ENCODE measurements around the gene CDK11B.
"Not testable (repeated sequence)": the region's sequence is repeated elsewhere in the genome, so short reads cannot be mapped to it uniquely, and the experiment has no call there.

CDK11B gene

DNA sequence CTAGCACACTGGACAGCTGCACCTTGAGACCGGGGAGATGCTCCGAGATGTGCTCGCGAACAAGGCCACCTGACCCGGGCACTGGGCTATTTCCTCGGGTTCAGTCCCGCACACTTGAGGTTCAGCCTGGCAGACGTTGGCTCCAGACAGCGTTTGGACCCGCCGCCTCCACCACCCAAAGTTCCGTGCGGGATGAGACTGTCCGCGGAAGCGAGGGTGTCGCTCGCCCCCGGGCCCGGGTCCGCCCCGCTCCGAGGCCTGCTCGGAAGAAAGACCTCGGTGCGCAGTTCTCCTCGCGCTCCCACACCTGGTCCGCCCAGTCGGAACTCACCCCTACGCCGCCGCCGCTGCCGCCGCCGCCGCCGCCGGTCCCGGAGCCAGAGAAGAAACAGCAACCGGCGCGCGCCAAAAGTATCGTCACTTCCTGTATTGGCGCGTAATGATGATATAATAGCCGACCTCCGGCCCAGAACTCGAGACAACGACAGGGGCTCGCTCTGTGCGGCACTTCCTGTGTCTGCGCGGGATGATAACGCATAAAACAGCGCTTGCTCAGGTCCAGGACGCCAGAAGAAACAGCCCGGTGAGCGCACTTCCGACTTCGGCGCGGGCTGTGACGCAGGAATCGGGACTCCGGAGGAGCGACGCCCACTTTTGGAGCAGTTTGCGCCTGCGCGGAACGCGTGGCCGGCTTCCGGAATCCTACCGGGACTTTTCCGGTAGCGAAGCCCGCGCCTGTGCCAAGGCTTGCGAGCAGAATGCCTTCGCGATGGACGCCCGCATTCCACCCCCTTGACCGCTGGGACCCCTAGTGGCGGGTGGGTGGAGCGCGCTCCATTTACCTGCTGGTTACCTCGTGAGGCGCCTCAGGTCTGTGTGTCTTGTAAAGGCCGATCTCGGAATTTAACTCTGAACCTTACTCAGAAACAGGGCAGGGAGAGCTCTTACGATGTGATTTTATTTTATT, at the start of gene CDK11B:
CDK11B (minus strand) TSS at position 422 of the 967 bp plus-strand sequence. CDS start 1,519 bp downstream, outside the sequence.
- FAIRE-seq, result peak; percentile 76

DNA sequence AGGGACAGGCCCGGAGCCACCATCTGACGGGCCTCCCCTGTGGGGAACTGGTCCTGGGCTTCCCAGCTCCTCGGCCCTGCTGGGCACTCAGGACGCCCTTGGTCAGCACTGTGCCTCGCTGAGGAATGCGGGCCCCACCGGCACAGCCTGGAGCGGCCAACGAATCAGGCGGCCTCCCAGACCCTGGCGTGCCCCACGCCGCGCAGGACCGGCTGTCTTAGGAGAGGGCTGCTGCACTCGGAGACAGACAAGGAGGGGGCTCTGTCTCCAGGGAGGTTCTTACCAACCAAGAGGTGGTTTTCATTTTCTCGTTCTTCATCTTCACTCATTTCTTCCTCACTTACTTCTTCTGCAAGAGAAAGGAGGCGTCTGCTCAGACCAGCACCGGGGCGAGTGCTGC, 49.1 kb upstream of the CDK11B start:
- FAIRE-seq, result not testable (repeated sequence)

DNA sequence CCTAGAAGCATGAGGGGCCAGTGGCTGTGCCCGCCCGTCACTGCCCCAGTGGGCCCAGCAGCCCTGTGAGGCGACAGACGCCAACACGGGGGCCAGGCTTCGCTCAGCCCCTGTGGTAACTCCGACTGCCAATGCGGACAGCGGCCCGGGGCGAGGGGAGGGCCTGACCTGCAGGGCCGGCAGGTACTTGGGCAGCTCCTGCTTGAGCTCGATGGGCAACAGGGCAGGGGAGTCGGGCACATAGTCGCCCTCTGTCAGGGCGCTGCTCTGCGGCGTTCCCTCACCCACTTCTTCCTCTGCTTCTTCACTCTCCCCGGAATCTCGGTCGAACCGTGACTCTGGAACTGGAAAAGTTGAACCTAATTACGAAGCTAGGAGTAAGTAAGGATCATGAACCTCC, 48.4 kb upstream of the CDK11B start:
- not testable (repeated sequence) for FAIRE-seq

DNA sequence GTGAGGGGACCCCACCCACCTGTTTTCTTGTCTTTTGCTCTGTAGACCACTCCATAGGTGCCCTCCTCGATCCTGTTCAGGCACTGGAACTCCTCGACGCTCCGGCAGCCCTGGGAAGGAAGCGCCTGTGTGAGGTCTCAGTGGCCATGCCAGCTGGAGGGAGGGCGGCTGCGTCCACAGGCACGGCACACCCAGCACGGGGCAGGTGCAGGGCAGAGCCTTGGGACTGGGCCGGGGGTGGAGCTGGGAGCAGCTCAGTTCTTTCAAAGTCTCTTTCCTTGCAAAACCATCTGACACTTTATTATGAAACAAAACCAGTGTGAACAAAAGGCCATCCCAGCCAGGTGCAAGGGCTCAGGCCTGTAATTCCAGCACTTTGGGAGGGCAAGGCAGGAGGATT, 46.8 kb upstream of the CDK11B start:
- not testable (repeated sequence) for FAIRE-seq

DNA sequence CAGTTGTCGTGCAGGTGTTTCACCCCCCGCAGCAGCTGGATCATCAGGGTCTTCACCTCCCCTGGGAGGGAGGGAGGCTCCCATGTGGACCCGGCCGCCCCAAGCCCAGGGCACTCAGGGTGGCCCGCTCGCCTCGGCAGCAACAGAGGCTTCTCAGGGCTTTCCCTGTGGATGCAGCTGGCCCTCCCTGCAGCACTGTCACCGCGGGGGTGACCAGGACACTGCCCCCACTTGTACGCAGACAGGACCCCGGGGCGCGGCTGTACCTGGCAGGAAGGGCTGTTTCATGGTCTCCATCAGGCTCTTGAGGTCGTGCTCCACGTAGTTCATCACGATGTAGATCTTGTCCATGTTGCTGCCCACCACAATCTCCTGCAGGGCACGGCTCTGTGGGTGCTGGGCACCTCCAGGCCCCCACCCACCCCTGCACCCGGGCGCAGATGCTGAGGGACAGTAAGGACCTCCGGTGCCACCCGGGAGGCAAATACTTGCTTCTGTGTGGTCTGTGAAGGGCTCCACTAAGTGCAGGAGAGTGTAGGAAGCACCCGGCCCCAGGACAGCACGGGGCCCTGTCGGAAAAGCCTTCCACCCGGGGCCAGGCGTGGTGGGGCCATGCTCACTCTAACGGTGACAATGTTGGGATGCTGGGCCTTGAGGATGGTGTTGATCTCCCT, 45.6 kb upstream of the CDK11B start:
- not testable (repeated sequence) for FAIRE-seq

DNA sequence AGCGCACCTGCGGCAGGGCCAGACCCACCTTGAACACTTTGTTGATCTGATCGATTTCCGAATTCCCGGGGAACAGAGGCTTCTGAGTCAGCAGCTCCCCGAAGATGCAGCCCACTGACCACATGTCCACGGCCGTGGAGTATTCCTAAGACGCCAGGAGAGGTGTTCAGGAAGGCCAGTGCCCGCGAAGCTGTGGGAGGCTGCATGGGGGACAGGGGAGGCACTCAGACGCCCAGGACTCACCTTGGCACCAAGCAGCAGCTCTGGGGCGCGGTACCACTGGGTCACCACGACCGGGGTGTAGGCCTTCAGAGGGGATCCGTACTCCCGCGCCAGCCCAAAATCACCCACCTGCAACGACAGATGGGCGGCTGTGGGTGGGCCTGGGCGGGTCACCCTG, 45.0 kb upstream of the CDK11B start:
- FAIRE-seq, result no peak

DNA sequence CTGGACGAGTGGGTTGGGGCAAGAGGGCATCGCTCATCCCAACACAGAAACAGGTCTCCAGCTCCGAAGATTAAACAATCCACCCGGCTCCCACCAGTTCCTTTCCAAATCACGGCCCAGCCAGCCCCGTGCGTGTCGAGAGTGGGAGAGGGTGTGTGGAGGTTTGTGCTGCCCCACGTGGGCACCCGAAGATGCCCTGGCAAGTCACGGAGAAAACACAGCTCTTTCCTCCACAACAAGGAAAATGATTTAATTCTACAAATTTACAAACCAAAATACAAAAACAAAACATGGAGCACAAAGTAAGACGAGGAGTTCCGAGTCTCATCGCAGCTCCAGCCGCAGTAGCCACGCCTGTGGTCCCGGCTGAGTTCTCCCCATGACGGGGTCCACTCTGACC, 43.7 kb upstream of the CDK11B start:
- not testable (repeated sequence) for FAIRE-seq

DNA sequence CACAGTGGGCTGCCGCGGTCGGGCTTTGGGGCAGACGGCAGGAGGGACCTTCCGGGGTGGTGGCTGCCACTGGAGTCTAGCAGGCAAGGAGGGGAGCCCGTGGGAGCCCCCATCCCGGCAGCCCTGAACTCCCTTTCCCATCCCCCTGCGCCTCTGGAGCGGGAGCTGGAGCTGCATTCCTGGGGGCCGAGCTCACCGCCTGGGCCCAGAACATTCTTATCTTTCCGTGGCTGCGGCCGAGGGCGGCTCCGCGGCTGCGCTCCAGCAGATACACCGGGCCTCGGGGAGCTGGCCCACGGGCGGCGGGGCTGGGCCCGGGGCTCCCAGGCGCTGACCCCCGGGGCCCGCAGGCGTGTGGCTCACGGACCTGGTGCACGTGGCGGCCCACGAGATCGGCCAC, 41.8 kb upstream of the CDK11B start:
- FAIRE-seq, result not testable (repeated sequence)

DNA sequence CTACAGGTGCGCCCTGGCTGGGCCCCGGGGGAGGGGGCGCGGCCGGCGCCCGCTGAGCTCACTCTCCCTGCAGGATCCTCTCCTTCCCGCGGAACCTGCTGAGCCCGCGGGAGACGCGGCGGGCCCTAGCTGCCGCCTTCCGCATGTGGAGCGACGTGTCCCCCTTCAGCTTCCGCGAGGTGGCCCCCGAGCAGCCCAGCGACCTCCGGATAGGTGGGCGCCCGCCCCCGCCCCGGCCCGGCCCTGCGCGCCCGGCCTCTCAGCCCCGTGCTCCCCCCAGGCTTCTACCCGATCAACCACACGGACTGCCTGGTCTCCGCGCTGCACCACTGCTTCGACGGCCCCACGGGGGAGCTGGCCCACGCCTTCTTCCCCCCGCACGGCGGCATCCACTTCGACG, 41.3 kb upstream of the CDK11B start:
- not testable (repeated sequence) for FAIRE-seq

DNA sequence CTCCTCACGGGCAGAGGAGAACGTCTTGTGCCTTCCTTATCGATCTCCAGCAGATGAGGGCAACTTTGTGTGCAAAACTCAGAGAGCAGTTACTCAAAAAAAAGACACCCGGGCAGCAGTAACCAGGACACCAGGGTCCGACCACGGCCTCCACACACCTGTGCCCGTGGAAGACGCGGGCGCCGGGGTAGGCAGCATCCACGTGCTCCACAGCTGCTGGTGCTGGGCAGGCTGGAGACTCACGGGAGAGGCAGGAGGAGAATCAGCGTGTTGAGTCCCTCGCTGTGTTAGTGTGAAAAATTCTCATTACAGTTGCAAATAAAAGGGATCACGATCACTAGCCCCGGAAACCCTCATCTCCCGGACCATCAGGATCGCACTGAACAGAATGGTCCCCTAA, 40.3 kb upstream of the CDK11B start:
- not testable (repeated sequence) for FAIRE-seq

DNA sequence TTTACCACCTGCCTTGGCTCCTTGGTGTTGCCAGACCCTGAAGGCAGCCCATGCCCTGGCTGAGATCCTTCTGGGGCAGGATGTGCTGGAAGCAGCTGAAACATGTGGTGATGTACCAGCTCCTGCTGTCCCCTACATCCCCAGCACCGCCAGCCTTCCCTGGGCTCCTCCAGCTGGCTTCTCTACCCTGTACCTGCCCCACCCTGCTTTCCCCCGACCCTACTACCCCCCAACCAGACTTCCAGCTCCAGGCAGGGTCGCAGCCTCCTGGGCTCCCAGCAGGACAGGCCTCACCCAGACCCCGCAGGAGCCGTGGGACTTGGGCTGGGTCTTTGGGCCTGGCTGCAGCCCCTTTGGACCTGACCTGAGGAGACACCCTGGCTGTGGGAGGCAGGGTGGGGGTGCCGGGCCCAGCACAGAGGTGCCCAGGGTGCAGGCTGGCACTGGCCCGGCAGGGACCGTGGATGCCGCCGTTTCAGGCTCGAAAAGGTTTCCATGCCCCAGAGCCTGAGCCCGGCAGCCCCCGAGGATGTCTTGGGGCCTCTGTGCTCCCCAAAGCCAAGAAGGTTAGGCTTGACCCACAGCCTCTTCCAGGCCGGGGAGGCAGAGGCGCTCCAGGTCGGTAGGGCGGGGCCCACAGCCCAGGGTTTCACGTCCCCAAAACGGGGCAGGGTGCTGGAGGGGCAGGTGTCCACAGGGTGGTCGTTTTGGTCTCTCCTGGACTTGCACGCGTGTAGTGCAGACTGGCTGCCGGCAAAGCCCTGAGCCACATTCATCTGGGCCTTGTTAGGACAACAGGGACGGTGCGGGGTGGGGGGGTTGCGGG, 38.8 kb upstream of the CDK11B start:
- not testable (repeated sequence) for FAIRE-seq

DNA sequence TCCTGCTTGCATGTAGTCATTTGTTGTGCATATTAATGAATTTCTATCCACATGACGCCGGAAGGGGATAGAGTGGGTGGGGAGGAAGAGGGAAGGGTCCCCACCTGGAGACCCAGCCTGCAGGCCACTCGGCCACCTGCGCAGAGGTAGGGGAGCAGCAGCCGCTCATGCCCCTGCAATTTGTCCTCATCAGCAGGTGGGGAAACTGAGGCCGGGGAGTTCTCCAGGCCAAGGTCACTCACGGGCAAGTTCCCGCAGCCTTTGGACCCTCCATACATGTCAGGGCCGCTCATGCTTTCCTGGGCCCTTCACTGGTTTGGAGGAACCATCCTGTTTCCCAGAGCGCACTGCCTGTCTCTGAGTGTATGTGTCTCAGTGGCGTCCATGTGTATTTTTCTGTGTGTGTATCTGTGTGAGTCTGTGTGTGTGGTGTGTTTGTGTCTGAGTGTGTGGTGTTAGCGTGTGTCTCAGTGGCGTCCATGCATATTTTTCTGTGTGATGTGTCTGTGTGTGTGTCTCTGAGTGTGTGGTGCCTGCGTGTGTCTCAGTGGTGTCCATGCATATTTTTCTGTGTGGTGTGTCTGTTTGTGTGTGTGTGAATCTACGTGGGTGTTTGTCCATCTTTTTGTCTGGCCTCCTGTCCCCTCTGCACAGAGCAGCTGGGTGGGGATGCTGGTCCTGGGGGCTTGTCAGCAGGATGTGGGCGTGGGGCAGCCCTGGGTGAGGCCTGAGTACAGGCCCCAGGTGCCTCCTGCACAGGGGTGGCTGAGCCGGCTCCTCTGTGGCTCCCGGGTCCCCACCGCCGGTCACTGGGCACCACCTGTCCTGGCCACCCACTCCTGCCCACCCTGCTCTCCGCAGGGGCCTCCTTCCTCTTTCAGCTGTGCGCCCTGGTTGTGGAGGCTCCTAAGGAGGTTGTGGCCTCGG, 37.9 kb upstream of the CDK11B start:
- not testable (repeated sequence) for FAIRE-seq

DNA sequence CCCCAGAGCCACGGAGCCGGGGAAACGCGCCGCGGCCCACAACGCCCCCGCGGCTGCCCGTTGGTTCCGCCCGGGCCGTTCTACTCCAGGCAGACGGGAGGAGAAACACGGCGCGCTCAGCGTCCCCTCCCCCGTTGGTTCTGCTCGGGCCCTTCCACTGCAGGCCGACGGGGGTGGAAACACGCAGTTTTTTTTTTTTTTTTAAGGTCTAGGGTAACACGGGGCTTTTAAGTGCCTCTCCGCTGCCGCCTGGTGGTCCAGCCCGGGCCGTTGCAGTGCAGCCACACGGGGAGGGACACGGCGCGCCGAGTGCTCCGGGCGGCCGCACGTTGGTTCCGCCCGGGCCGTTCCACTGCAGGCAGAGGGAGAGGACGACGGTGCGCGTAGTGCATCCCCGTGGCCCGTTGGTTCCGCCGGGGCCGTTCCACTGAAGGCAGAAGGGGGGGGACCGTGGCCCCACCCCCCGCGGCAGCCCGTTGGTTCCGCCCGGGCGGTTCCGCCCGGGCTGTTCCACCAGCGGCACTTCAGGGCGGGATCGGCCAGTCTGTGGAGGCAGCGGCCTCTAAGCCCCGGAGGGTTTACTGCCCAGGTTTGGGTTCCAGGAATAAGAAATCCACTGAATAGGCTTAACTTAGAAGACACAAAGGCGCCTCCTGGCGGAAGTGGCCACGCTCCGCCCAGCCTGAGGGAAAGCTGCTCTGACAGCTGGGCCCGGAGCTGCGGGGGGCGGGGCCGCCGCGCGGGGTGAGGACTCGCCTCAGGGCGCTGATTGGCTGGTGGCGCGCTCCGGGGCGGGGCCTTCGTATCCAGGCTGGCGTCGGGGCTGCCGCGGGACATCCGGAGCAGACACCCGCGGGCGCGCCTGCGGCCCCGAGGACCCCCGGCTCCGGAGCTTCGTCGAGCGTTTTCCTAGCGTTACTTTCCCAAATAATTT, 34.2 kb upstream of the CDK11B start, which contains the start of gene SLC35E2B:
SLC35E2B (minus strand) TSS at position 82 of the 934 bp plus-strand sequence. CDS start 16,096 bp downstream, outside the sequence.
- FAIRE-seq, result peak; percentile 84

DNA sequence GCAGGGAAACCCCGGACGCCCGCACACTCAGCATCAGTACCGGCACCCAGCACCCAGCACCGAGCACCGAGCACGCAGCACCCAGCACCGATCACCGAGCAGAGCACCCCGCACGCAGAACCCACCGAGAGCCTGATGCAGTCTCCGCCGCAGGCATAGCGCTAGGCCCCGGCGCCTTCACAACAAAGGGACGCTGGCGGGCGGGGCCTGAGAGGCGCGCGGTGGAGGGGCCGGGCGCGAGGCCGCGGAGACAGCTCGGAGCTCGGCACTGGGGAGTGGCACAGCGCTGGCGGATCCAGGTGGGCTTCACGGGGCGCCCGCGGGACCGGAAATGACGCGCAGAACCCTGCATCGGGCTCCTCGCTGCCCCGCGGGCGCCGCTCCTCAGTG, 33.5 kb upstream of the CDK11B start:
- not testable (repeated sequence) for FAIRE-seq

DNA sequence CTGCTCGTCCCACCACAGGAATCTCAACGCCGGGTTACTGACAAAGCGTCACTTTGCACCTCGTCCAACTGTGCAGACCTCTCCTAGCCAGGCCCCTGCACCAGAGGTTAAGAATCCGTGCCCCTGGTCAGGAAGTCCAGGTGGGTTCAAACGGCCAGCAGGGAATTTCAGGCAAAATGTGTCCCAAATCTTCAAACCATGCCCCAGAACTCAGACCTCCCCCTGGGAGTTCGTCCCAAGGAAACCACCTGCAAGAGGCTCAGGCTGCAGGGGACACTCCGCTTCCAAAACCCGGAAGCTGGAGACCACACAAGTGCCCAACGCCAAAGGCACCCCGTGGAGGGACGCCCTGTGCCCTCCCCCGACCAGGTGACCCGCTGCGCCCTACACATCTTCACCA, 32.6 kb upstream of the CDK11B start:
- not testable (repeated sequence) for FAIRE-seq

DNA sequence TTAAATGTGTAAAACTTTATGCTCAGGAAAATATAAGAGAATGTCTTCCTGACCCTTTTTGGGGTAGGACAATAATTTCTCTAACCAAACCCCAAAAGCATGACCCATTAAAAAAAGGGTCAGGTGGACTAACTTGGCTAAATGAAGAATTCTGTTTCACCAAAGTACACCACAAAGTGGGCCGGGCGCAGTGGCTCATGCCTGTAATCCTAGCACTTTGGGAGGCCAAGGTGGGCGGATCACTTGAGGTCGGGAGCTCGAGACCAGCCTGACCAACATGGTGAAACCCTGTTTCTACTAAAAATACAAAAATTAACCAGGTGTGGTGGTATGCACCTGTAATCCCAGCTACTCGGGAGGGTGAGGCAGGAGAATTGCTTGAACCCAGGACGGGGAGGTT, 30.7 kb upstream of the CDK11B start:
- not testable (repeated sequence) for FAIRE-seq

DNA sequence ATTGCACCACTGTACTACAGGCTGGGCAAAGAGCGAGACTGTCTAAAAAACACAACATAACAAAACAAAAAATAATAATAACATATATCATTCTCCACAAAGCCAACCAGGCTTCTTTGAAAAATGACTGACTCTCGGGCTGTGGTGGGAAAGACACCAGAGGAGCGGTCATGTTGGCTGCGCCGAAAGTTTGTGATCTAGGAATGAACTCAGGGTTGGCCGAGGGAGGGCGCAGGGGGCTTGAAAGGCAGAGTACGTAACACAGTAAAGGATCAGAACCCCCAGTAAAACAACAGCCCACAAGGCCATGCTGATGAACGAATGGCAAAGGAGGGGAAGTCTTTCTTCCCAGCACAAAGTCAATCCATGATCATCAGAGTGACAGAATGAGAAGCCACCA, 29.0 kb upstream of the CDK11B start:
- FAIRE-seq, result no peak

DNA sequence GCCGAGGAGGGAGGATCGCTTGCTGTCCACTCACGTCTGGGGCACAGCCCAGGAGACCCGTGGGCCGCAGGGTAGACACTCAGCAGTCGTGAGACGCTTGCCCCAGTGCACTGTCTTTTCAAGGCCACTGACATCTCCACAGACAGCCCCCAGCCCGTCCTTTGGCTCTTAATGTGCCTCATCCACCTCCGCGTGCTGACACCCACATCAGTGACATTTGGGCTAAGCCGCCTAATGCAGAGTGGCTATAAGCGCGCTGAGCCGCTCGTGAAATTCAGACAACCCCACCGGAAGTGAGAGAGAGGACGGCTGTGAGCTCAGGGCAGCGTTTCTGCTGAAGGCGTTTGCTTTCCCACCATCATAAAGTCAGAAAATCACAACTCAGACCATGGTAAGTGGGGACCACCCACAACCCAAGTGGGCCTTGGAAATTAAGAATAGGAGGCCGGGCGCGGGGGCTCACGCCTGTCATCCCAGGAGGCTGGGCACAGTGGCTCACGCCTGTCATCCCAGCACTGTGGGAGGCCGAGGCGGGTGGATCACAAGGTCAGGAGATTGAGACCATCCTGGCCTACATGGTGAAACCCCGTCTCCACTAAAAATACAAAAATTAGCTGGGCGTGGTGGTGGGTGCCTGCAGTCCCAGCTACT, 25.4 kb upstream of the CDK11B start:
- FAIRE-seq, result no peak

DNA sequence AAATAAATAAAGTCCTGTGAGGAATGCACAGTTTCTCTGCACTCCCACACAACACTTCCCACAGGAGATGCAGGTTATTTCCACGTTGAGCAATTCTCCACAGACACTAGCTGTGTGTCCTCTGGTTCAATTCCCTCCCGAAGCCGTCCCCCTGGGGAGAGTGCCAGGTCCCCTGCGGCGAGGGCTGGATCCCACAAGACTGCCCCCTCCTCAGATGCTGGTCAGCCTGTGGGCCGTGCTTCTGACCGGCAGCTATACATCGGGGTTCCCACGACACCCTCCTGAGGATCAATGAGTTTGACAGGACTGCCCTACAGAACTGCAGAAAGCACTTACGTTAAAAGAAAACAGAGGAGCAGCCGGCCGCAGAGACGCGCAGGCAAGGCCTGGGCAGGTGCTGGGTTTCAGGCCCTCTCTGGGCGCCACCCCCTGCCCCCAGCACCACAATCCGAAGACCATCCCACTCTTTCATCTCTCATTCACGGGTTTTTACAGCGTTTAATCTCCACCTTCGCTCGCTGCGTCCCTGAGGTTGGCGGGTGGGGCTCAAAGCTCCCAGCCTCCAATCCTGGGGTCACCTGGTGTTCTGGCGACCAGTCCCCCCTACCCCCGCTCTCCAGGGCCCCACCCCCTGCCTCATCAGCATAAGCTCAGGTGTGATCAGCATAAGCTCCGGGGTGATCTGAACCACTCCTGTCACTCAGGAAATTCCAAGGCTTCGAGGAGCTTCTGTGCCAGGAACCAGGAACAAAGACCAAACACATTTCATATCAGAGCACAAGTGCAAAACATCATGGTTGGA, 24.5 kb upstream of the CDK11B start:
- FAIRE-seq, result no peak

Data from TTC549 (cell line).